GM12878 (cell line): ENCODE results near the gene SLC38A8. TPM values are rescaled to one million over a fixed set of nuclear protein-coding genes. Genes with fewer than 3 reads are reported as not detected.

Experiments
- ATAC-seq: fragments of 200-7000 bp; cut with Tn5 transposase; 3 replicates; pipeline ENCODE4 v1.9.1; 2020; ENCODE audit warnings: mild to moderate bottlenecking, moderate library complexity
- BruUV-seq: library from RNA; stranded (reverse); fragments of 400-500 nt; replicated peaks from 2 replicates; lab custom pipeline; 2021; lab: Mats Ljungman, UMichigan
- CTCF ChIA-PET: fragments of 300-600 bp; sonication (Branson Sonifier 250); formaldehyde crosslinking; extraction: SDS; loops from one replicate; lab custom pipeline; 2021; ENCODE audit warnings: inconsistent platforms; lab: Yijun Ruan, JAX
- POLR2A ChIA-PET: fragments of 350-600 bp; formaldehyde crosslinking; extraction: SDS; loops from one replicate; lab custom pipeline; 2021; ENCODE audit warnings: inconsistent platforms; lab: Charles Lee
- RAD21 ChIA-PET: fragments of 300-600 bp; sonication (Branson Sonifier 250); formaldehyde crosslinking; loops from one replicate; lab custom pipeline; 2023; ENCODE audit warnings: antibody characterized with exemption; ENCODE audit not compliant: unreplicated experiment; lab: Charles Lee
- SMC1A ChIA-PET: fragments of 300-600 bp; sonication (Branson Sonifier 250); formaldehyde crosslinking; loops from one replicate; lab custom pipeline; 2023; ENCODE audit not compliant: unreplicated experiment, uncharacterized antibody; lab: Charles Lee
- DNase-seq: peaks from one replicate; pipeline ENCODE4 v3.0.0-alpha.2; 2011; ENCODE audit warnings: low read depth, low spot score
- FAIRE-seq: peaks from 3 replicates; lab custom pipeline; 2011; peaks lifted over from hg19 to GRCh38; lab: Jason Lieb, UNC
- H2AFZ ChIP-seq: 2 replicates; pipeline ENCODE4 v1.6.0; 2011; ENCODE audit warnings: low read depth, low read length, control low read depth; ENCODE audit not compliant: control insufficient read depth
- H3K27ac ChIP-seq: 2 replicates; pipeline ENCODE4 v1.5.1; 2011; ENCODE audit warnings: control low read depth; ENCODE audit not compliant: control insufficient read depth, insufficient read depth
- H3K27me3 ChIP-seq, 2 experiments: replicated peaks in 1 of 2; 2 replicates each; pipeline versions ENCODE4 v1.6.0 to v1.6.1; 2011; ENCODE audit warnings: low read length in 1 of 2; ENCODE audit not compliant: control insufficient read depth in 2 of 2, insufficient read depth in 2 of 2
- H3K36me3 ChIP-seq, 2 experiments: 2 replicates each; pipeline ENCODE4 v1.5.1; 2011; ENCODE audit warnings: low read length in 1 of 2; ENCODE audit not compliant: control insufficient read depth in 2 of 2, insufficient read depth in 2 of 2
- H3K4me1 ChIP-seq: 2 replicates; pipeline ENCODE4 v1.6.1; 2011; ENCODE audit warnings: mild to moderate bottlenecking, low read length, moderate library complexity, mixed read lengths; ENCODE audit not compliant: control insufficient read depth, insufficient read depth
- H3K4me2 ChIP-seq: 2 replicates; pipeline ENCODE4 v1.6.0; 2011; ENCODE audit warnings: control low read depth; ENCODE audit not compliant: control insufficient read depth, insufficient read depth
- H3K4me3 ChIP-seq: fragments of 200-600 bp; sonication (generic); 2 replicates; pipeline ENCODE4 v1.5.1; 2016
- H3K79me2 ChIP-seq: 2 replicates; pipeline ENCODE4 v1.6.0; 2011; ENCODE audit warnings: low read length; ENCODE audit not compliant: control insufficient read depth, insufficient read depth
- H3K9ac ChIP-seq: 2 replicates; pipeline ENCODE4 v1.8.0; 2011; ENCODE audit warnings: low read length, control low read depth, mixed read lengths; ENCODE audit not compliant: control insufficient read depth, insufficient read depth
- H3K9me3 ChIP-seq: replicated peaks from 3 replicates; pipeline ENCODE4 v1.5.1; 2011; ENCODE audit warnings: mild to moderate bottlenecking, low read length; ENCODE audit not compliant: control insufficient read depth, insufficient read depth
- H4K20me1 ChIP-seq: 2 replicates; pipeline ENCODE4 v1.6.0; 2011; ENCODE audit not compliant: control insufficient read depth, insufficient read depth
- CBX5 ChIP-seq: sonication (generic); IDR thresholded peaks from 2 replicates; pipeline ENCODE4 v1.6.1; 2016; ENCODE audit warnings: low read depth, moderate library complexity, mild to moderate bottlenecking, inconsistent platforms
- CEBPB ChIP-seq, 2 experiments: fragments of 150-350 bp in 1 of 2; IDR thresholded peaks; 2 replicates each; pipeline ENCODE4 v1.6.1; 2012 to 2014; ENCODE audit warnings: low read depth in 2 of 2, low read length in 2 of 2, borderline replicate concordance in 1 of 2, inconsistent platforms in 1 of 2
- ELK1 ChIP-seq: IDR thresholded peaks from 2 replicates; pipeline ENCODE4 v1.6.1; 2012; ENCODE audit warnings: low read depth, low read length, improper control_type of control experiment
- HDGF ChIP-seq: fragments of 450-650 bp; IDR thresholded peaks from 2 replicates; pipeline ENCODE4 v1.6.1; 2016; ENCODE audit warnings: antibody characterized with exemption
- JUND ChIP-seq: IDR thresholded peaks from 2 replicates; pipeline ENCODE4 v1.6.1; 2012; ENCODE audit warnings: low read depth, mild to moderate bottlenecking, low read length, improper control_type of control experiment, moderate library complexity
- LARP7 ChIP-seq: fragments of 450-650 bp; IDR thresholded peaks from 2 replicates; pipeline ENCODE4 v1.6.1; 2017; ENCODE audit warnings: mild to moderate bottlenecking
- MTA2 ChIP-seq: fragments of 450-650 bp; IDR thresholded peaks from 2 replicates; pipeline ENCODE4 v1.6.1; 2016; ENCODE audit warnings: low read depth, mild to moderate bottlenecking, moderate library complexity
- NFYA ChIP-seq: IDR thresholded peaks from 2 replicates; pipeline ENCODE4 v1.6.1; 2011; ENCODE audit warnings: low read depth, mild to moderate bottlenecking, low read length, improper control_type of control experiment, borderline replicate concordance
- NKRF ChIP-seq: fragments of 450-650 bp; conservative IDR thresholded peaks from 2 replicates; pipeline ENCODE4 v1.6.1; 2017; ENCODE audit warnings: mild to moderate bottlenecking, moderate library complexity
- POLR2AphosphoS2 ChIP-seq: IDR thresholded peaks from 2 replicates; pipeline ENCODE4 v1.6.1; 2011; ENCODE audit warnings: low read depth, mild to moderate bottlenecking, low read length, improper control_type of control experiment, moderate library complexity
- PRDM15 ChIP-seq: fragments of 450-650 bp; formaldehyde crosslinking; IDR thresholded peaks from 2 replicates; pipeline ENCODE4 v1.4.0; 2020; ENCODE audit warnings: mild to moderate bottlenecking, moderate library complexity
- RAD21 ChIP-seq: IDR thresholded peaks from 2 replicates; pipeline ENCODE4 v1.6.1; 2011; ENCODE audit warnings: mild to moderate bottlenecking, low read depth, low read length, moderate library complexity; ENCODE audit not compliant: insufficient read depth
- RBBP5 ChIP-seq: fragments of 200-600 bp; sonication (generic); conservative IDR thresholded peaks from 2 replicates; pipeline ENCODE4 v1.6.1; 2016
- RCOR1 ChIP-seq: conservative IDR thresholded peaks from 2 replicates; pipeline ENCODE4 v1.6.1; 2012; ENCODE audit warnings: low read depth, low read length, improper control_type of control experiment
- SMAD5 ChIP-seq: IDR thresholded peaks from 2 replicates; pipeline ENCODE4 v1.6.1; 2016; ENCODE audit warnings: antibody characterized with exemption, low read depth
- TCF7 ChIP-seq: IDR thresholded peaks from 2 replicates; pipeline ENCODE4 v1.6.1; 2014; ENCODE audit warnings: antibody characterized with exemption, borderline replicate concordance
- USF2 ChIP-seq: IDR thresholded peaks from 2 replicates; pipeline ENCODE4 v1.6.1; 2011; ENCODE audit warnings: low read depth, low read length, improper control_type of control experiment, borderline replicate concordance
- ZBED1 ChIP-seq: IDR thresholded peaks from 2 replicates; pipeline ENCODE4 v1.6.1; 2016; ENCODE audit warnings: borderline replicate concordance
- ZNF384 ChIP-seq: IDR thresholded peaks from 2 replicates; pipeline ENCODE4 v1.6.1; 2012; ENCODE audit warnings: low read depth, mild to moderate bottlenecking, low read length, improper control_type of control experiment, borderline replicate concordance
- WGBS: methylation state at CpG from one replicate; pipeline ENCODE4 v1.1.6; 2016; ENCODE audit warnings: low lambda C conversion rate; ENCODE audit not compliant: insufficient replicate concordance, insufficient coverage; ENCODE audit errors: missing lambda C conversion rate; 5-methylcytosine and 5-hydroxymethylcytosine counted together
- in situ Hi-C: fragments of 300-500 bp; cut with MboI; formaldehyde crosslinking; loops from 9 replicates; pipeline ENCODE4 v1.14.3; 2018; ENCODE audit warnings: mixed read lengths
- intact Hi-C: fragments of 100-400 bp; cut with micrococcal nuclease; formaldehyde crosslinking; loops from one replicate; pipeline ENCODE4 v1.14.2; 2022; ENCODE audit not compliant: unreplicated experiment
- polyA plus RNA-seq, 11 experiments: library from polyadenylated mRNA; depleted of rRNA in 4 of 11; unstranded in 6 of 11; stranded (reverse) in 5 of 11; fragments of >200 nt; fragmentation: Nextera tagmentation in 4 of 11; fragmentation: Illumina TruSeq in 1 of 11; extraction: Ambion mirVana in 4 of 11; extraction: Trizol in 1 of 11; gene quantifications; 1 replicate in 1 of 11; 2 replicates in 10 of 11; pipeline versions ENCODE4 v1.2.1 to v1.2.3, GENCODE V29; 2011 to 2016; ENCODE audit warnings: inconsistent platforms in 2 of 11, missing spikeins in 2 of 11, low read depth in 1 of 11
- total RNA-seq, 4 experiments: library from RNA; depleted of rRNA in 3 of 4; stranded (reverse); fragments of >200 nt in 3 of 4; fragmentation: Illumina TruSeq in 1 of 4; extraction: Trizol in 1 of 4; gene quantifications; 2 replicates each; pipeline versions ENCODE4 v1.2.1 to v1.2.3, GENCODE V29; 2013 to 2021

SLC38A8 gene
- total and polyA plus RNA-seq, 10 of the 15 experiments (the other 5 are each of a cell fraction or from before 2014, with no cell fraction given), result not detected

- intact Hi-C loops (no loop called here), in situ Hi-C loops (no loop called here)
- Histone ChIP-seq H3K4me3 (no peak overlapping the region), H3K36me3 (no peaks in the 10 kb centered on the region), H3K27ac (no peak overlapping the region), H3K9ac (no peak overlapping the region), H3K4me1 (no peaks in the 10 kb centered on the region), H3K79me2 (no peaks in the 10 kb centered on the region), H3K27me3 (no peaks in the 10 kb centered on the region), H4K20me1 (no peaks in the 10 kb centered on the region), H3K9me3 (no peaks in the 10 kb centered on the region; the same call in 2 of the 3 replicates), H2AFZ (no peak overlapping the region), H3K4me2 (no peak overlapping the region)
- ChIA-PET CTCF (interaction anchor here (1.4 kb wide), 1 partner anchor 86 kb away, joined by 3 read pairs; no protein-coding TSS in a partner anchor), RAD21 (no interaction called here), SMC1A (no interaction called here), POLR2A (no interaction called here)
- BruUV-seq, result no TSS peak
- WGBS, result 63% methylated on average over 6 of the region's 7 CpGs
- DNase-seq (no peak), FAIRE-seq (no peak), ATAC-seq (no peak)
- TF ChIP-seq PRDM15 (CRISPR knock-in tag) (no peak), NFYA (no peak), ZBED1 (no peak), JUND (no peak), HDGF (no peak), CEBPB (IDR thresholded peaks at IDR 0.05; ENCODE audit: borderline replicate concordance in 1 of 2, low read depth in 2 of 2, low read length in 2 of 2) (no peak), USF2 (no peak), POLR2AphosphoS2 (no peak), CBX5 (no peak), MTA2 (no peak), LARP7 (no peak), NKRF (no peak), RBBP5 (no peak), ELK1 (no peak), ZNF384 (no peak), RAD21 (no peak), TCF7 (no peak), RCOR1 (no peak), SMAD5 (no peak)
Measured at GRCh38 chr16:83979441-83979840, 63.2 kb downstream of the SLC38A8 start.
